Mesendoderm (in vitro differentiated cells): ENCODE measurements around the gene DDR1.
"Not testable (repeated sequence)": the region's sequence is repeated elsewhere in the genome, so short reads cannot be mapped to it uniquely, and the experiment has no call there.

Experiments
- DNase-seq: peaks from one replicate; pipeline ENCODE4 v3.0.0; 2013
- H2AK5ac ChIP-seq: 2 replicates; pipeline ENCODE4 v1.6.1; 2013; ENCODE audit warnings: low read length, inconsistent platforms
- H2BK120ac ChIP-seq: 2 replicates; pipeline ENCODE4 v1.6.1; 2013; ENCODE audit warnings: low read depth, mild to moderate bottlenecking, low read length, moderate library complexity, mixed read lengths
- H2BK15ac ChIP-seq: replicated peaks from 2 replicates; pipeline ENCODE4 v1.6.1; 2013; ENCODE audit warnings: low read depth, mild to moderate bottlenecking, moderate library complexity
- H2BK5ac ChIP-seq: 2 replicates; pipeline ENCODE4 v1.6.1; 2013; ENCODE audit warnings: low read length, inconsistent platforms
- H3K18ac ChIP-seq: 2 replicates; pipeline ENCODE4 v1.6.1; 2013; ENCODE audit warnings: mild to moderate bottlenecking, low read length, mixed read lengths
- H3K23ac ChIP-seq: one replicate; pipeline ENCODE4 v1.6.1; 2013; ENCODE audit warnings: low read length
- H3K27ac ChIP-seq: 2 replicates; pipeline ENCODE4 v1.5.1; 2013; ENCODE audit warnings: low read depth, mild to moderate bottlenecking, inconsistent platforms, low read length, moderate library complexity
- H3K27me3 ChIP-seq: 2 replicates; pipeline ENCODE4 v1.6.1; 2013; ENCODE audit warnings: low read length, control low read depth, mild to moderate bottlenecking, inconsistent platforms; ENCODE audit not compliant: insufficient read depth, poor library complexity
- H3K36me3 ChIP-seq: 2 replicates; pipeline ENCODE4 v1.6.1; 2013; ENCODE audit warnings: low read length, inconsistent platforms; ENCODE audit not compliant: control insufficient read depth, insufficient read depth
- H3K4ac ChIP-seq: one replicate; pipeline ENCODE4 v1.6.1; 2013; ENCODE audit warnings: low read depth, mild to moderate bottlenecking, low read length, moderate library complexity
- H3K4me1 ChIP-seq: 2 replicates; pipeline ENCODE4 v1.6.1; 2013; ENCODE audit warnings: low read depth, low read length, inconsistent platforms; ENCODE audit not compliant: control insufficient read depth
- H3K4me2 ChIP-seq: 2 replicates; pipeline ENCODE4 v1.6.1; 2013; ENCODE audit warnings: low read length
- H3K4me3 ChIP-seq: 2 replicates; pipeline ENCODE4 v1.5.1; 2013; ENCODE audit warnings: mild to moderate bottlenecking, low read length
- H3K56ac ChIP-seq: one replicate; pipeline ENCODE4 v1.6.1; 2013; ENCODE audit warnings: low read length
- H3K79me1 ChIP-seq: 2 replicates; pipeline ENCODE4 v1.6.1; 2013; ENCODE audit warnings: low read length, inconsistent platforms
- H3K79me2 ChIP-seq: 2 replicates; pipeline ENCODE4 v1.6.1; 2013; ENCODE audit warnings: mild to moderate bottlenecking, low read length; ENCODE audit not compliant: control insufficient read depth, insufficient read depth
- H3K9ac ChIP-seq: 2 replicates; pipeline ENCODE4 v1.6.1; 2013; ENCODE audit warnings: low read length, inconsistent platforms
- H4K5ac ChIP-seq: one replicate; pipeline ENCODE4 v1.6.1; 2013; ENCODE audit warnings: low read length
- H4K8ac ChIP-seq: one replicate; pipeline ENCODE4 v1.6.1; 2013; ENCODE audit warnings: low read depth, mild to moderate bottlenecking, control low read depth, low read length, moderate library complexity
- WGBS: extraction: QIAGEN DNeasy Blood & Tissue Kit; methylation state at CpG from one replicate; pipeline ENCODE4 v1.1.7; 2013; ENCODE audit warnings: low lambda C conversion rate, missing lambda C conversion rate; ENCODE audit not compliant: insufficient coverage; ENCODE audit errors: extremely low coverage; 5-methylcytosine and 5-hydroxymethylcytosine counted together

DDR1 gene

GRCh38 chr6:30862156-30862875 is 22.0 kb upstream of the DDR1 start:
- no peaks in the 10 kb centered on the region for H3K27me3 ChIP-seq
- no peak overlapping the region for H3K4me3 ChIP-seq
- H3K27ac ChIP-seq: no peak overlapping the region

GRCh38 chr6:30864325-30864724 is 20.0 kb upstream of the DDR1 start:
- no CpG with 5 or more reads among the region's 4 CpGs for WGBS
- H4K5ac ChIP-seq: no peak overlapping the region
- H3K36me3 ChIP-seq: no peaks in the 10 kb centered on the region
- no peak overlapping the region for H4K8ac ChIP-seq
- H3K27me3 ChIP-seq: no peaks in the 10 kb centered on the region
- DNase-seq: no peak
- no peak overlapping the region for H2AK5ac ChIP-seq
- H3K27ac ChIP-seq: no peak overlapping the region
- no peak overlapping the region for H3K23ac ChIP-seq
- no peak overlapping the region for H2BK120ac ChIP-seq
- H3K4me2 ChIP-seq: no peak overlapping the region
- H3K79me1 ChIP-seq: no peaks in the 10 kb centered on the region
- no peak overlapping the region for H3K4me3 ChIP-seq
- no peak overlapping the region for H3K18ac ChIP-seq
- H3K4me1 ChIP-seq: no peaks in the 10 kb centered on the region
- no peak overlapping the region for H3K4ac ChIP-seq
- H2BK5ac ChIP-seq: no peak overlapping the region
- H3K79me2 ChIP-seq: no peaks in the 10 kb centered on the region
- no peak overlapping the region for H2BK15ac ChIP-seq
- H3K9ac ChIP-seq: no peak overlapping the region
- no peak overlapping the region for H3K56ac ChIP-seq

More at GRCh38 chr6:30862156-30862875, 22.0 kb upstream of the DDR1 start:
- no peaks in the 10 kb centered on the region for H3K4me1 ChIP-seq
- no peak overlapping the region for H3K4ac ChIP-seq
- H3K18ac ChIP-seq: no peak overlapping the region
- H3K23ac ChIP-seq: no peak overlapping the region
- H3K56ac ChIP-seq: no peak overlapping the region
- no peak overlapping the region for H4K5ac ChIP-seq
- H3K79me2 ChIP-seq: no peaks in the 10 kb centered on the region
- no CpG with 5 or more reads among the region's 10 CpGs for WGBS
- H4K8ac ChIP-seq: no peak overlapping the region
- no peaks in the 10 kb centered on the region for H3K36me3 ChIP-seq
- H3K4me2 ChIP-seq: no peak overlapping the region
- no peak overlapping the region for H2BK120ac ChIP-seq
- H2AK5ac ChIP-seq: no peak overlapping the region
- no peak overlapping the region for H2BK5ac ChIP-seq
- no peak overlapping the region for H3K9ac ChIP-seq
- H2BK15ac ChIP-seq: no peak overlapping the region
- no peak for DNase-seq
- no peaks in the 10 kb centered on the region for H3K79me1 ChIP-seq

- H2BK120ac ChIP-seq, H4K5ac ChIP-seq, H3K4ac ChIP-seq, H2AK5ac ChIP-seq, H3K23ac ChIP-seq, H2BK5ac ChIP-seq, H3K18ac ChIP-seq, H4K8ac ChIP-seq, H3K56ac ChIP-seq, H3K79me1 ChIP-seq, H3K4me3 ChIP-seq, H3K27ac ChIP-seq, H3K9ac ChIP-seq, H2BK15ac ChIP-seq, H3K4me2 ChIP-seq, H3K79me2 ChIP-seq, H3K4me1 ChIP-seq, H3K36me3 ChIP-seq, H3K27me3 ChIP-seq: not testable (repeated sequence)
- no CpG with 5 or more reads among the region's 12 CpGs for WGBS
- peak; percentile 20 for DNase-seq
Measured at GRCh38 chr6:30869241-30869749, 15.0 kb upstream of the DDR1 start.

GRCh38 chr6:30870546-30870945 is 13.8 kb upstream of the DDR1 start:
- Histone ChIP-seq H3K36me3 (no peaks in the 10 kb centered on the region), H2BK5ac (no peak overlapping the region), H3K27ac (no peak overlapping the region), H3K79me1 (no peaks in the 10 kb centered on the region), H2BK15ac (no peak overlapping the region), H3K4me1 (no peaks in the 10 kb centered on the region), H3K27me3 (no peaks in the 10 kb centered on the region), H2BK120ac (no peak overlapping the region), H4K8ac (no peak overlapping the region), H3K4me3 (no peak overlapping the region), H3K23ac (no peak overlapping the region), H3K9ac (no peak overlapping the region), H2AK5ac (no peak overlapping the region), H3K4me2 (no peak overlapping the region), H3K4ac (no peak overlapping the region), H3K18ac (no peak overlapping the region), H3K79me2 (no peaks in the 10 kb centered on the region), H4K5ac (no peak overlapping the region), H3K56ac (no peak overlapping the region)
- no peak for DNase-seq

- H3K27me3 ChIP-seq: no peaks in the 10 kb centered on the region
- no peaks in the 10 kb centered on the region for H3K4me1 ChIP-seq
- no peak overlapping the region for H3K4me3 ChIP-seq
- H4K5ac ChIP-seq: no peak overlapping the region
- no peak for DNase-seq
- no peak overlapping the region for H3K18ac ChIP-seq
- no peak overlapping the region for H3K27ac ChIP-seq
- H3K79me1 ChIP-seq: no peaks in the 10 kb centered on the region
- H3K23ac ChIP-seq: no peak overlapping the region
- no peaks in the 10 kb centered on the region for H3K79me2 ChIP-seq
- no peak overlapping the region for H3K56ac ChIP-seq
- no peak overlapping the region for H3K4ac ChIP-seq
- H3K9ac ChIP-seq: no peak overlapping the region
- no peak overlapping the region for H4K8ac ChIP-seq
- no CpG with 5 or more reads among the region's 4 CpGs for WGBS
- H2AK5ac ChIP-seq: no peak overlapping the region
- no peak overlapping the region for H3K4me2 ChIP-seq
- H3K36me3 ChIP-seq: no peaks in the 10 kb centered on the region
- no peak overlapping the region for H2BK120ac ChIP-seq
- no peak overlapping the region for H2BK5ac ChIP-seq
- H2BK15ac ChIP-seq: no peak overlapping the region
Measured at GRCh38 chr6:30871592-30872183, 12.6 kb upstream of the DDR1 start.
